ENCODE measurements around the gene MMAB.
"Not testable (repeated sequence)": the region's sequence is repeated elsewhere in the genome, so short reads cannot be mapped to it uniquely, and the experiment has no call there.

MMAB gene

GRCh38 chr12:109604132-109604585 is 30.9 kb upstream of the MMAB start:
- in situ Hi-C loops (cut with MboI; ENCODE audit: low sequenced_read_pairs): no loop called here

GRCh38 chr12:109602132-109602531 is 28.8 kb upstream of the MMAB start:
- in situ Hi-C loops (cut with MboI; ENCODE audit: low sequenced_read_pairs): not testable (repeated sequence)

- in situ Hi-C loops (cut with MboI; ENCODE audit: low sequenced_read_pairs): no loop called here
These were observed 28.3 kb upstream of the MMAB start for GRCh38 chr12:109601557-109601956.

GRCh38 chr12:109600995-109601394 is 27.7 kb upstream of the MMAB start:
- in situ Hi-C loops (cut with MboI; ENCODE audit: low sequenced_read_pairs): no loop called here

- in situ Hi-C loops (cut with MboI; ENCODE audit: low sequenced_read_pairs): no loop called here
These were observed 27.2 kb upstream of the MMAB start for GRCh38 chr12:109600481-109600880.

- in situ Hi-C loops (cut with MboI; ENCODE audit: low sequenced_read_pairs): no loop called here
These were observed 25.8 kb upstream of the MMAB start for GRCh38 chr12:109599087-109599486.

- in situ Hi-C loops (cut with MboI; ENCODE audit: low sequenced_read_pairs): no loop called here
These were observed 25.1 kb upstream of the MMAB start for GRCh38 chr12:109598428-109598854.

- in situ Hi-C loops (cut with MboI; ENCODE audit: low sequenced_read_pairs): no loop called here
These were observed 24.6 kb upstream of the MMAB start for GRCh38 chr12:109597795-109598427.

GRCh38 chr12:109597414-109597794 is 24.1 kb upstream of the MMAB start:
- in situ Hi-C loops (cut with MboI; ENCODE audit: low sequenced_read_pairs): no loop called here

- in situ Hi-C loops (cut with MboI; ENCODE audit: low sequenced_read_pairs): no loop called here
These were observed 23.3 kb upstream of the MMAB start for GRCh38 chr12:109596418-109597244.

- in situ Hi-C loops (cut with MboI; ENCODE audit: low sequenced_read_pairs): no loop called here
These were observed 22.1 kb upstream of the MMAB start for GRCh38 chr12:109595321-109595902.

GRCh38 chr12:109594556-109595317 is 21.4 kb upstream of the MMAB start:
- in situ Hi-C loops (cut with MboI; ENCODE audit: low sequenced_read_pairs): no loop called here

- in situ Hi-C loops (cut with MboI; ENCODE audit: low sequenced_read_pairs): no loop called here
These were observed 19.6 kb upstream of the MMAB start for GRCh38 chr12:109592905-109593272.

GRCh38 chr12:109592195-109592904 is 19.0 kb upstream of the MMAB start:
- in situ Hi-C loops (cut with MboI; ENCODE audit: low sequenced_read_pairs): no loop called here

GRCh38 chr12:109591041-109591440 is 17.7 kb upstream of the MMAB start:
- in situ Hi-C loops (cut with MboI; ENCODE audit: low sequenced_read_pairs): no loop called here

- in situ Hi-C loops (cut with MboI; ENCODE audit: low sequenced_read_pairs): no loop called here
These were observed 17.3 kb upstream of the MMAB start for GRCh38 chr12:109590566-109590965.

GRCh38 chr12:109589691-109590245 is 16.5 kb upstream of the MMAB start:
- in situ Hi-C loops (cut with MboI; ENCODE audit: low sequenced_read_pairs): no loop called here

GRCh38 chr12:109589240-109589590 is 15.9 kb upstream of the MMAB start:
- in situ Hi-C loops (cut with MboI; ENCODE audit: low sequenced_read_pairs): no loop called here

- in situ Hi-C loops (cut with MboI; ENCODE audit: low sequenced_read_pairs): no loop called here
These were observed 15.3 kb upstream of the MMAB start for GRCh38 chr12:109588461-109589239.

- in situ Hi-C loops (cut with MboI; ENCODE audit: low sequenced_read_pairs): no loop called here
These were observed 14.6 kb upstream of the MMAB start for GRCh38 chr12:109587921-109588320.
